Kidney glomerular epithelial cell (primary cell): ENCODE results near the gene NCOA5.
"Not testable (repeated sequence)": the region's sequence is repeated elsewhere in the genome, so short reads cannot be mapped to it uniquely, and the experiment has no call there.

Source experiments
- DNase-seq: peaks from one replicate; lab custom pipeline; 2025; lab: John Stamatoyannopoulos, UW

The NCOA5 gene

DNA sequence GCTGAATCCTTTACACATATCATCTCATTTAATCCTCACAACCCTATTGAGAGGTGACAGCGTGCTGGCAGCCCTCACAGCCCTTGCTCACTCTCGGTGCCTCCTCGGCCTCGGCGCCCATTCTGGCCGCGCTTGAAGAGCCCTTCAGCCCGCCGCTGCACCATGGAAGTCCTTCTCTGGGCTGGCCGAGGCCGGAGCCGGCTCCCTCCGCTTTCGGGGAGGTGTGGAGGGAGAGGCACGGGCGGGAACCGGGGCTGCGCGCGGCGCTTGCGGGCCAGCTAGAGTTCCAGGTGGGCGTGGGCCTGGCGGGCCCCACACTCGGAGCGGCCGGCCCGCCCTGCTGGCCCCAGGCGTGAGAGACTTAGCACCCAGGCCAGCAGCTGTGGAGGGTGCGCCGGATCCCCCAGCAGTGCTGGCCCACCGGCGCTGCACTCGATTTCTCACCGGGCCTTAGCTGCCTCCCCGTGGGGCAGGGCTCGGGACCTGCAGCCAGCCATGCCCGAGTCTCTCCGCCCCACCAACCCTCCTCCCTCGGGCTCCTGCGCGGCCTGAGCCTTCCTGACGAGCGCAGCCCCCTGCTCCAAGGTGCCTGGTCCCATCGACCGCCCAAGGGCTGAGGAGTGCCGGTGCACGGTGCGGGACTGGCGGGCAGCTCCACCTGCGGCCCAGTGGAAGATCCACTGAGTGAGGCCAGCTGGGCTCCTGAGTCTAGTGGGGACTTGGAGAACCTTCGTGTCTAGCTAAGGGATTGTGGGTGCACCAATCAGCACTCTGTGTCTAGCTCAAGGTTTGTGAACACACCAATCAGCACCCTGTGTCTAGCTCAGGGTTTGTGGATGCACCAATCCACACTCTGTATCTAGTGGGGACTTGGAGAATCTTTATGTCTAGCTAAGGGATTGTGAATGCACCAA, 2.1 kb upstream of the NCOA5 start:
- not testable (repeated sequence) for DNase-seq

DNA sequence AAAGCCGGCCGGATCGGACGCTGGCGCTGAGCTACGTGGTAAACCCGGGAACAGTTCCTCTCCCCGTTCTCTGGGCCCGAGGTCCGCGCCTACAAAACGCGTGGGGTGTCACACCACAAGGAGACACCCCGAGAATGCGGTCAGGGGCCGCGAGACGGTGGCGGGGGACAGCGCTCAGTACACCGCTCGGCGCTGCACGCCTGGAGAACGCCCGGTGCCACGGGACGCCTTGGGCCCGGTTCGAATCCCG, 670 bp downstream of the NCOA5 start:
- no peak for DNase-seq

GRCh38 chr20:46088409-46089166, 1.2 kb downstream of the NCOA5 start:
- peak; percentile 66 for DNase-seq

DNA sequence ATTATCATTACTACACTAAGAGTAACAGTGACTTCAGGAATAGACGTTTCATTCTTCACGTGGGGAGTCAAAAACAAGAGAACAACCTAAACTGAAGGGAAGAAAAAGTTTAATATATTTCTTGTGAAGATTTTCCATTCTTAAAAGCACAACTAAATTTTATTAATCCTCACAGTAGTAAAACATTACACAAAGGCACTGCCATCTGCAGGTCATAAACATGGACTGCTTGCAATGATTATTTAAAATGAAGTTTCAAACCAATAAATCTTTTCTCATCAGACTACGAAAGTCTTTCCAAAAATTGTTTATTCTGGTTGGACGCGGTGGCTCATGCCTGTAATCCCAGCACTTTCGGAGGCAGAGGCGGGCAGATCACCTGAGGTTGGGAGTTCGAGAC, 2.6 kb downstream of the NCOA5 start:
- no peak for DNase-seq

DNA sequence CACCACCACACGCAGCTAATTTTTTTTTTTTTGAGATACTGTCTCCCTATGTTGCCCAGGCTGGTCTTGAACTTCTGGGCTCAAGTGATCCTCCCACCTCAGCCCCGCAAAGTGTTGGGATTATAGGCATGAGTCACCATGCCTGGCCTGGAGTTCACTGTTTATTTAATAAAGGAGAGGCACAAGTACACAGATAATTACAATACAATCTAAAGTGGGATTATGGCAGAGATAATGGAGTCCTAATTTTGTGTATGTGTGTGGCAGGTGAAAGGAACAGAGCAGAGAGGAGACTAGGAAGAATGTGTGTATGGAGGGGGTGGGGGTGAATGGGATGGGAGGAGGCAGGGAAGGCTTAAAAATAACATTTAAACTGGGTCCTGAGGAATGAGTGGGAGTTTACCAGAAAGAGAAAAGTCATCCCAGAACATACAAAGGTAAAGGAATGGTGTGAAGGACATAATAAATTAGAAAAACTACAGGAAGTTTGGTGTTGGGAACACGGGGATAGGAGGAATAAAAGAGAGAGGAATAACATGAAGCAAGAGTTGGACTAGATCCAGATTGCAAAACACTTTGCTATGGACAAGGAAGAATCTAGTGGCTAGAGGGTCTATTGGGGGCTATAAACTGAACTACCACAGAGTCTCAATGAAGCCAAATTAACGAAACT, 4.4 kb downstream of the NCOA5 start:
- peak; percentile 7 for DNase-seq

GRCh38 chr20:46084805-46085178, 5.0 kb downstream of the NCOA5 start:
- no peak for DNase-seq

- DNase-seq: no peak
Observed at GRCh38 chr20:46083531-46084061, 6.2 kb downstream of the NCOA5 start.

- DNase-seq: no peak
Observed at GRCh38 chr20:46083101-46083500, 6.7 kb downstream of the NCOA5 start.

GRCh38 chr20:46081074-46081473, 8.7 kb downstream of the NCOA5 start:
- no peak for DNase-seq

GRCh38 chr20:46078954-46079353, 10.8 kb downstream of the NCOA5 start:
- DNase-seq: no peak

- DNase-seq: no peak
Observed at GRCh38 chr20:46077642-46078305, 12.0 kb downstream of the NCOA5 start.

- no peak for DNase-seq
Observed at GRCh38 chr20:46076806-46077205, 13.0 kb downstream of the NCOA5 start.

- DNase-seq: no peak
Observed at GRCh38 chr20:46074006-46074405, 15.8 kb downstream of the NCOA5 start.

- no peak for DNase-seq
Observed at GRCh38 chr20:46073443-46073842, 16.3 kb downstream of the NCOA5 start.

GRCh38 chr20:46073024-46073423, 16.7 kb downstream of the NCOA5 start:
- DNase-seq: no peak

DNA sequence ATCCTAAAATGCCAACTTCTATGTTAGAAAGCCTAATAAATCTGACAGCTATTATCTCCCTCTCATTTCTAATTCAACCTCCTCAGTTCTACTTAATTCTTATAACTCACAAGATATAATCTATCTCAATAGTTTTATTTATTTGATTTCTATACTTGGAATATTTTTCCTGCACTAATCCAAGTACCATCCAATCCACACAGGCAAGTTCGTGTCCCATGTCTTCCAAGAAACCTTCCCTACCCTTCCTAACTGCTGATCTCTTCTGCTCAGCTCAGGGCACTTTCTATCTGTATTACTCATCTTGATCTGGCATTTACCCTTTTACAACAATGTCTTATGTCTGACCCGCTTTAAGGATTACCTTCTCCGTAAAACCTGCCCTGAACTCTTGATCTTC, 18.2 kb downstream of the NCOA5 start:
- DNase-seq: no peak

GRCh38 chr20:46070215-46070900, 19.4 kb downstream of the NCOA5 start:
- peak; percentile 47 for DNase-seq

DNA sequence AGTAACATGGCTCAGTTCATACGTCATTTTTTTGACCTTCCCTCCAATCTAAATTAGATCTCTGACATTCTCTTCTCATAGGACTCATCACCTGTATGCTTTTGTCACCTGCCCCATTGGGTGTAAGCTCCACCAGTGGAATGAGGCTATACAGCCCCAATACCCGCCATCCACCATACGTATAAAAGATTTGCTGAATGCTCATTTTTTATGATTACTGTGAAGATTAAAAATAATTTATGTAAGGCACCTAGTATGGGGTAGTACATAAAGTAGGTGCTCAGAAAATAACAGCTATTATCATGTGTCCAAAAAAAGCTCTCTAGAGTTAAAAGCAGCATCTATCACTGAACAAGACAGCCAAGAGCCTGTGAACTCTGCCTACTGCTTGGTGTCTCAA, 24.1 kb downstream of the NCOA5 start:
- DNase-seq: no peak

DNA sequence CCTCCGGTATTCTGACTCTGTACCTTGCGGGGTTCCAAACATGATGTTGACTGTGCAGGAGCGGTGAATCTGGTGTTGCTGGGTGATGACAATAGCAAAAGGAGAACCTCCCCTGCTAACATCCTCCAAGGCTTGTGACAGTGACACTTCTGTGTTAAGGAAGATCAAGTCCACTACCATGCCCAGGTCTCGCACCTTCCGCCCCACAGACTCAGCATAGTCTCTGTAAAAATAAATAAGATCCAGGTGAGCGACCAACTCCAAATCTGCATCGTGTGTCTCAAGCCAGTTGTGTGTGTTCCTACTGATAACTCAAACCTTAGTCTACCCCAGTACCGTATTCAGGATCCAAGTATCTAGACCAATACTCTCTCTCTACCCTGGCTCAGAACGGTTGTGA, 24.8 kb downstream of the NCOA5 start:
- no peak for DNase-seq

- no peak for DNase-seq
Observed at GRCh38 chr20:46063652-46064054, 26.1 kb downstream of the NCOA5 start.

- no peak for DNase-seq
Observed at GRCh38 chr20:46063151-46063550, 26.6 kb downstream of the NCOA5 start.

- DNase-seq: no peak
Observed at GRCh38 chr20:46062621-46063020, 27.1 kb downstream of the NCOA5 start.
